GM12801 (cell line): Measurements from ENCODE around the gene UPK1B.

Experiments
- CTCF ChIP-seq: IDR thresholded peaks from one replicate; pipeline ENCODE4 v1.5.1; 2011; ENCODE audit warnings: control low read depth; ENCODE audit not compliant: insufficient read length; ENCODE audit errors: extremely low read depth

UPK1B gene

GRCh38 chr3:119173325-119173724 is at the start of gene UPK1B:
UPK1B (plus strand) TSS chr3:119173598; CDS start chr3:119186742, 13,144 bp downstream.
- no peak for TF ChIP-seq CTCF

GRCh38 chr3:119125342-119125741 is 48.1 kb upstream of the UPK1B start:
- TF ChIP-seq CTCF: no peak

- TF ChIP-seq CTCF: no peak
Observed at GRCh38 chr3:119125742-119126504, 47.5 kb upstream of the UPK1B start.

- no peak for TF ChIP-seq CTCF
Observed at GRCh38 chr3:119140466-119140865, 32.9 kb upstream of the UPK1B start.

GRCh38 chr3:119145128-119145499 is 28.3 kb upstream of the UPK1B start:
- TF ChIP-seq CTCF: no peak

- no peak for TF ChIP-seq CTCF
Observed at GRCh38 chr3:119145500-119146167, 27.8 kb upstream of the UPK1B start, which contains the start of gene TEX55. TEX55 (plus strand) TSS chr3:119146165; CDS start chr3:119146190, 25 bp downstream.

GRCh38 chr3:119146578-119147375 is 26.6 kb upstream of the UPK1B start:
- no peak for TF ChIP-seq CTCF
